Dermis microvascular lymphatic vessel endothelial cell (primary cell): ENCODE data around the gene CDHR4. TPM values are rescaled to one million over a fixed set of nuclear protein-coding genes. Genes with fewer than 3 reads are reported as not detected.
"Not testable (repeated sequence)": the region's sequence is repeated elsewhere in the genome, so short reads cannot be mapped to it uniquely, and the experiment has no call there.

Experiments used
- DNase-seq, 2 donors: peaks; one replicate each; pipeline versions ENCODE4 v3.0.0 to v3.0.0-alpha.2; 2010; ENCODE audit warnings: low read depth in 2 of 2
- total RNA-seq: library from RNA; depleted of rRNA; stranded (reverse); fragments of >200 nt; gene quantifications from 2 replicates; pipeline ENCODE4 v1.2.1, GENCODE V29; 2014

Gene CDHR4
- total RNA-seq, result not detected in 2 replicates

GRCh38 chr3:49799761-49800160 lies at the start of gene CDHR4:
Gene CDHR4, minus strand, starts transcription at chr3:49799873. Its CDS starts 61 bp downstream, at chr3:49799812.
- DNase-seq, result no peak

GRCh38 chr3:49845694-49846093 lies 46.0 kb upstream of the CDHR4 start:
- no peak for DNase-seq

- DNase-seq, result no peak
Measured at GRCh38 chr3:49844464-49845183, 45.0 kb upstream of the CDHR4 start.

GRCh38 chr3:49842843-49843517 lies 43.3 kb upstream of the CDHR4 start:
- no peak for DNase-seq

GRCh38 chr3:49841806-49842205 lies 42.1 kb upstream of the CDHR4 start:
- no peak for DNase-seq

- peak in 1 of 2 donors; percentile 61 for DNase-seq
Measured at GRCh38 chr3:49841126-49841696, 41.5 kb upstream of the CDHR4 start.

- DNase-seq, result no peak
Measured at GRCh38 chr3:49840388-49840787, 40.7 kb upstream of the CDHR4 start.

- peak; percentile 61 to 79 for DNase-seq
Measured at GRCh38 chr3:49839193-49839809, 39.6 kb upstream of the CDHR4 start.

- DNase-seq, result no peak
Measured at GRCh38 chr3:49831341-49831740, 31.7 kb upstream of the CDHR4 start.

GRCh38 chr3:49826016-49826415 lies 26.3 kb upstream of the CDHR4 start:
- DNase-seq, result no peak

- not testable (repeated sequence) for DNase-seq
Measured at GRCh38 chr3:49823131-49823530, 23.5 kb upstream of the CDHR4 start.

- peak; percentile 48 to 64 for DNase-seq
Measured at GRCh38 chr3:49813497-49814174, 14.0 kb upstream of the CDHR4 start, which contains the start of gene UBA7. Gene UBA7, minus strand, starts transcription at chr3:49813953. Its CDS starts 166 bp downstream, at chr3:49813787.

GRCh38 chr3:49812916-49813496 lies 13.3 kb upstream of the CDHR4 start:
- DNase-seq, result no peak

GRCh38 chr3:49807431-49808114 lies 7.9 kb upstream of the CDHR4 start:
- peak in 1 of 2 donors; percentile 25 for DNase-seq

- no peak for DNase-seq
Measured at GRCh38 chr3:49806850-49807249, 7.2 kb upstream of the CDHR4 start.

GRCh38 chr3:49805897-49806701 lies 6.4 kb upstream of the CDHR4 start:
- peak; percentile 36 to 92 for DNase-seq

- DNase-seq, result peak in 1 of 2 donors; percentile 94
Measured at GRCh38 chr3:49805367-49805782, 5.7 kb upstream of the CDHR4 start.

GRCh38 chr3:49804141-49805041 lies 4.7 kb upstream of the CDHR4 start:
- peak in 1 of 2 donors; percentile 61 for DNase-seq
